Embryonic facial prominence (tissue), 1 donor: ENCODE measurements around the gene MVK.

ENCODE experiments used
- DNase-seq: peaks from one replicate; pipeline ENCODE4 v3.0.0-alpha.2; 2016; ENCODE audit errors: extremely low spot score

The MVK gene

DNA sequence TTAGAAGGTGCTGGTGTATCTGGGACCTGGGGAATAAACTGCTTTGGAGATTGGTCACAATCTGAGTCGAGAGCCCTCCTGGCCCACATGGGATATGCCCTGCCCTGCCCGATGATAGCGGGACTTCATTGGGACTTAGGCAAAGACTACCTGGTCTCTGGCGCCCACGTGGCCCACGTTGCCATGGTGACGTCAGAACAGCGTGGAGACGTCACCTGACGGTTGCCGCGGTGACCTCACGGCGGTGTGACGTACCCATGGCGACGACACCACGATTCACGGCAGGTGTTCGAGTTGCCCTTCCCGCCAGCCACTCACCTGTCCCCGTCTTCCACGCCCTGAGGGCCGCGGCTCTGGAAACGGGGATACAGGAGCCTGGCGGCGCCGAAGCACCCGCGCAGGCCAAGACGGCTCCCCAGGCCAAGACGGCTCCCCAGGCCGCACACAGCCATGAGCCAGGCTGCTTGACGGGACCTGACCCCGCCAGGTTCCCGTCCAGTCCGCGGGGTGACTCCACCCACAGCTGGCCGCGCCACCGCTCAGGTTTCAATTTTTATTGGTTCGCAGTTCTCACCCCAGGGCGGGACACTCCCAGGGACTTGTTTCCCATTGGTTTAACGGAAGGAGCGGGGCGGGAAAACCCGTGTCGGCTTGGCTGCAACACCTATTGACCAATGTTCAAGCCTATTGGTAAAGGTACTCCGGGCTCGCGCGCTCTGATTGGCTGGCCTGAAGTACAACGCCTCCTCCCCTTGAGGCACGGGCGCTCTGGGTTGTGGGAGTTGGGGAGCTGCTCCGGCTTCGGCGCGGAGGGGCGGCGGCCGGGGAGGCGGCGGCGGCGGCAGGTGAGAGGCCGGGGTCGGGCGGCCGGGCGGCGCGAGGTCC is at the start of gene MVK, which contains the start of gene MMAB:
Gene MVK, plus strand, starts transcription at position 766 of the 885 bp plus-strand sequence. CDS start 1,029 bp downstream, outside the sequence.
Gene MMAB, minus strand, starts transcription at position 476 of the 885 bp plus-strand sequence. Its CDS starts 24 bp downstream, at position 452.
- peak; percentile 96 for DNase-seq

DNA sequence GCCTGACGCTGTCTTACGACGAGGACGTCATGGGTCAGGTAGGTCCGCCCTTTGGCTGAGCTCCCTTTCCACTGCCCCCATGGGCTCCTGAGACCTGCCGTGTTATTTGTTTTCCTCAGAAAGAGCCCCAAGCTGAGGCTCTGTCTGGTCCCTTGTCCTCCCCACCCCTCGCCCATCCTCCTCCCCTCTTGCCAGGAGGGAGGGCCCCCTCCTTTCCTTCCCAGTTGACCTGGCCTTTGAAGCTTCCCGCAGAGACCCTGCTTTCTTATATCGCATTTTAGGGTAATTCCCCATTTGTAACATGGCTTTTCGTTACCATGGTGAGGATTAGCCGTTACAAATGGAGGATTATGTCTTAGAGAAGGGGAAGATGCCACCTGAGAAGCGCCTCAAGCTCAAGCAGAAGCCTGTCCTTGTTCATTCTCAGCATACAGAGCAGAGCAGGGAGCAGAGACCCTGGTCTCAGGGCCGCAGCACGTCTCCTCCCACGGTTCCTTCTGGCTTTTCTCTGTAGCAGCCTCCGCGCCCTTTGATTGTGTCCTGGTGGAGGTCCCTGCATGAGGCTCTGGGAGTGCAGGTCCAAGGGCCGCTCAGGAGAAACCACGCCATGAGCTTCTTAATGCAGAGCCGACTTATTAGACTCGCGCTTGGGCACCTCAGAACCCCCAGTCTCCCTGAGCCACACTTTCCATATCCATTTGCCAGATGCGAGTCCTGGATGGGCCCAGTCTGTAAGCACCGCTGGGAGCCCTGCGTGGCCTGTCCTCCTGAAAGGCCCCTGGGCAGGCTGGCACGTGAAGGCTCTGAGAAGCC is 48.9 kb upstream of the MVK start:
- no peak for DNase-seq

DNA sequence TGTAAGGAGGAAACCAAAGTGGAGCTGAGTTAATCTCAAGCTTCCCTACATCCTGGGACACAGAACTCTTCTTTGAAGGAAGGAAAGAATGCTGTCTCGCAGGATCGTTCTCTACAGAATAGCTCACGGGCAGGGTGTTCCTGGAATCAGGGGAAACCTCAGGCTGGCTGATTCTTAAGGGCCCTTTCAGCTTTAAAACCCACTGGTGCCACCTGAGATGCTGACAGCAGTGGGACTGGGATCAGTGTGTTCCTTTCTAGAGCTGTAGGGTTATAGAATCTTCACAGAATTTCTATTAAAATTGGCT is 48.4 kb upstream of the MVK start:
- DNase-seq, result no peak

DNA sequence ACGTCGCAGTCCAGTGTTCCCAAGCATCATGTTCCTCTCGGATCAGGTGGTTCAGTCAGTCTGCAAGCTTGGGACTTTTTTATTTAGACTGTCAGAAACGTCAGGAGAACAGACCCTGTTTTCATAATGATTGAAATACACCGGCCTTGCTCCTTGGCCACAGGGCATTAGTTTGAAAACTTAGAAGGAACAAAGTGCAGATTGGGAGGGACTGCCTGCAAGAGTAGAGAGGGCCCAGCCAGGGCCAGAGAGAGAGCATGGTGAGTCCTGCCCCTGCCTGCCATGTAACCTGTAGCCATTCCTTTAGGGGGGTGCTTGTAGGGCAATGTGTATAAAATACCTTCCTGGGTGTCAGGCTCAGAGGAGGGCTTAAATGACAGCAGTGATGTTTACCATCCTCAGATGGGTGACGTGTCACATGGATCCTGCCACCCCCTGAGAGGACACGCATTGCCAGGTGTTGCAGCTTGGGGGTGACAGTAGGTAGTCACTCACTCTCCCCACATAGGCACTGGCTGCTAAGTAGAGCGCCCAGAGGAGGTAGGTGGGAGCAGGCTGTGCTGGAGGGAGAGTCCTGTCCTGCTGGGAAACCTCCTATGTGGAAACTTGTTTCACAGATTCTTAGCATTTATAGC is 46.0 kb upstream of the MVK start:
- DNase-seq, result no peak

DNA sequence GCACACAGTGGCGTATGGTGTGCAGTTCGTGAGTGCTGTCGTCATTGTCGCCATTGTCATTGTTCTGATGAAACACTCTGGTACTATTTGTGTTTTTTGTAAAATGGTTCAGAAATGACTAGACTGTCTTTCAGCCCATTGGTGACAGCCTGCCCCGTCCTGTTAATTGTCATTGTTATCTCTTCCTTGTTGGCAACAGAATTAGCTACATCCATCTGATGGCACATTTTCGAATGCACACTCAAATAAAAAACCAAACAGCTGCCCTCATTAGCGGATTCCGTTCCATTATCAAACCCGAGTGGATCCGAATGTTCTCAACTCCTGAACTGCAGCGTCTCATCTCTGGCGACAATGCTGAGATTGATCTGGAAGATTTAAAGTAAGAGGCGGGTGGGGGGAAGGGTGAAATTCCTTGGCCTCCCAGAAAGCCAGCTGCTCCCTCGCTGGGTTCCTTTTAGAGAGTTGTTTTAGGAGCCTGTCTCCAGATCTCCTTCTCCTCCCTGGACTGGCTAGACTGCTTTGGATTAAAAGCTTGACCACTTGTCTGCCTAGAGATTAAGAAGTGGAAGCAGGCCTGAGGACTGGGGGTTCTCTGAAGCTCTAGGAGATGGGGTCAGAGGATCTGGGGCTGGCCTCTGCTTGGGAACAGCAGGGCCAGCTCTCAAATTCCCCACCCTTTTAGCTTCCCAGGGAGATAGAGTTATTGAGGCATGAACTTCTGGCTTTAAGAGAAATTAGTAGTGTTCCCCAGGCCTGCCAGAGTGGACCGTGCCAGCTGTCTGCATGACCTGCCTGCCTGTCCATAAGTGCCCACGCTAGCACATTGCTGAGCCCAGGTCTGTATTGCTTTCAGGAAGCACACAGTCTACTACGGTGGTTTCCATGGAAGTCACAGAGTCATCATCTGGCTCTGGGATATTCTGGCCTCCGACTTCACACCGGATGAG is 43.6 kb upstream of the MVK start:
- no peak for DNase-seq

GRCh38 chr12:109531411-109531810 is 42.2 kb upstream of the MVK start:
- DNase-seq, result no peak

- DNase-seq, result no peak
These were observed 40.7 kb upstream of the MVK start for GRCh38 chr12:109532721-109533486.

- no peak for DNase-seq
These were observed 40.2 kb upstream of the MVK start for GRCh38 chr12:109533487-109533740.

DNA sequence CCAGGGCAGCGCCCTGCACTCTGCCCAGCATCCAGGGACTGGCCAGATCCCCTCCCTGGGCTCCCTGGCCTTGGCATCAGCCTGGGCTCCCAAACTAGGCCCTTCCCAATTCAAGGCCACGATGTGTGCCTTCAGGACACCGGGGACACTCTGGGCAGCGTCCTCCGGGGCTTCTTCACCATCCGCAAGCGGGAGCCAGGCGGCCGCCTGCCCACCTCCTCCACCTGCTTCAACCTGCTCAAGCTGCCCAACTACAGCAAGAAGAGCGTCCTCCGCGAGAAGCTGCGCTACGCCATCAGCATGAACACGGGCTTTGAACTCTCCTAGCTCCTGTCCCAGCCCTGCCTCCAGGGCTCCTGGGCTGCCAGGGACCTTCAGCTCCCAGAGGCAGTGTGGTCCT is 39.1 kb upstream of the MVK start:
- no peak for DNase-seq

GRCh38 chr12:109535231-109535862 is 38.2 kb upstream of the MVK start:
- no peak for DNase-seq

GRCh38 chr12:109535863-109536250 is 37.7 kb upstream of the MVK start:
- no peak for DNase-seq

DNA sequence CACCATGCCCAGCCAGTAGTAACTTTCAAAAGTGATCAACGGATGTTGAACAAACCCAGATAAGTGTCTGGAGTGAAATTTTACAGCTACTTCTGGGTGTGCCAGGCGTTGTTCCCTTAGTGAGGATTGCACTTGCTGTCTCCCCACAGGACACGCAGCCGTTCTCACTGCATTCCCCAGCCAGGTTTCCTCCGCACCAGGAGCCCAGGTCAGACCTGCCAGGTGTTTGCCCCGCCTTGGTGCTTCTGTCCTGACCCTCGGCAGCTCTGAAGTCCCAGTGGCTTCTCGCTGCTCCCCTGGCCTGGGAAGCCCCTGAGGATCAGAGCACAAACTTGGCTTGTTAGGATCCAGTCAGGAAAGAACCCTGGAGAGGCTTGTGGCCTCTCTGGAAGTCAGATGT is 36.5 kb upstream of the MVK start:
- no peak for DNase-seq

GRCh38 chr12:109538191-109538863 is 35.3 kb upstream of the MVK start:
- no peak for DNase-seq

- no peak for DNase-seq
These were observed 34.1 kb upstream of the MVK start for GRCh38 chr12:109539508-109539907.

DNA sequence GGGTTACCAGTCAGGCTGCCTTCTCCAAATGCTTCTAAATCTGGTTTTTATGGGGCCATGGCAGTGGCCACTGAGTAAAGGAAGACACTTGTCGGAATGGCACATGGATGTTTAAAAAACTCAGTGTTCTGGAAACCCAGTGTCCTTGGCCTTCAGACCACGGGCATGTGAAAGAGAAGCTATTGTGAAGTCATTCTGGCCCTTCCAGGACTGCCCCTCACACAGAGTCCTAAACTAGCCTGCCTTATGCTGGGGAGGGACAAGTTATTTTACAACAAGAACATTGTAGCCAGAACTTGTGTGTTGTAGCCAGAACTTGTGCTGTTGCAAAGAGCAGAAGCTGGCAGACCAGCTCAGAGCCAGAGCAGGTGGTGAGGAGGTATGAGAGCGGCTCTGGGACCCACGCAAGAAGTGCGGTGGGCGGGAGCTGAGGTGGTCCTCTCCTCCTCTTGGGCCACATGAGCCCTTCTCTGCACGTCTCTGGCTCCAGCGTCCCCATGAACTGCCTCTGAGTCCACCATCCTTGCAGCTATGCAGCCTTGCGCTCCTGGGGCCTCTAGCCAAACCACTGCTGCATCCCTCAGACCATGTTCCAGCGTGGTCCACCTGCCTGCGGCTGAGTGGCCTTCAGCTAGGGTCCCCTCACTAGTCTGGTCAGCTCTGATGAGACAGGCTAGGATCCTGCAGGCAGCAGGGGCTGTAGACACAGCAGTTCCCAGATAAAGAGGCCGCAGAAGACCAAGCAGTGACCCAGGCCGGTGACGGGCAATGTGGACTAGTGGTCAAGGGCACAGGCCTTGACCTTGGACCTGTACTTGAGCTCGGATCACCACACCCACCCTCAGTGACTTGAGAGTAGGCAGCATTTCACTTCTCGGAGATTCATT is 32.8 kb upstream of the MVK start:
- no peak for DNase-seq

- no peak for DNase-seq
These were observed 32.2 kb upstream of the MVK start for GRCh38 chr12:109541413-109541726.

DNA sequence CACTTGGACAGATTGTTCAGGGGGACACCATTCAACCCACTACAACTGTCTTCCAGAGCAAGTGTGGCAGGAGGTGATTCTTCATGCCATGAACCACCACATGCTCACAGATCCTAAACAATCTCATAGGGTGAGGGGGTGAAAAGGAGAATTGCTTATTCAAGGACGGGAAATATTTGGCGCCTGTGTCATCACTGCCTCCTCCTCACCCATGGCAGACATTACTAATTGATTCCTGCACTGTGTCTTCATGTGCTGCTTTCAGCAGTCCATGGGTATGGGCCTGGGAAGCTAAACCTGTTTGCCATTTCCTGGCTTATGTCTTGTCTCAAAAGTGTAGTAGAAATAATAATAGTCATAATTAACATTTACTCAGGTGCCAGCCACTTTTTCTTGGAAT is 31.6 kb upstream of the MVK start:
- DNase-seq, result no peak

GRCh38 chr12:109542876-109543275 is 30.7 kb upstream of the MVK start:
- DNase-seq, result no peak

DNA sequence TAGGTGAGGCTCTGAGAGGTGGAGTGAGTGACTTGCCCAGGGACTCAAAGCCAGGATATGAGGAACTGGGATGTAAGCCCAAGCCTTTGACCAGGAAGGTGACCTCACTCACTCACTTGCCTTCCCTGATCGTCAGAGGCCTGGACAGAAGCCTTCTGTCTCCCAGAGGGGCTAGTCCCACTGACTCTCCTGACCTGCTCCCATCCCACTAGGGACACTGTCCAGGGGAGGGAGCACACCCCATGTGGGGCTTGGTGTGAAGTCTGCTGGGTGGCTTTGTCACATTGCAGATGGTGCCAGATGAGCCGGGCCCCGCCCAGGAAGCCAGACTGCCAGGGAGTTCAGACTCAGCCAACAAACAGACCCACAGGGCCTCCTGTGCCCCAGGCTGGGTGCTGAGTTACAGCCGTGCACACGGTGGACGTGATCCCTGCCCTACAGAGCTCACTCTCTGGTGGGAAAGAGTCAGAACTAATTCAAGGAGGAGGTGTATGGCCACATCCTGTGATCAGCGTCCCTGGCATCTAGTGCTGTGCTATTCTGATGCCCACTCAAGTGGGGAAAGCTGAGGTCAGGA is 28.6 kb upstream of the MVK start:
- no peak for DNase-seq
